ENCODE measurements around the gene RANGRF.
A peak's percentile ranks its signal among the peaks of the same experiment; 100 is the strongest.
"Not testable (repeated sequence)": the region's sequence is repeated elsewhere in the genome, so short reads cannot be mapped to it uniquely, and the experiment has no call there.

Gene RANGRF

GRCh38 chr17:8288336-8289102, at the start of gene RANGRF:
RANGRF (plus strand) TSS chr17:8288670; CDS start chr17:8288789, 119 bp downstream.
- DNase-seq (ENCODE audit: low read depth): peak; percentile 74

- DNase-seq (ENCODE audit: low read depth): no peak
Observed at GRCh38 chr17:8243827-8244226, 44.6 kb upstream of the RANGRF start.

GRCh38 chr17:8244768-8245167, 43.7 kb upstream of the RANGRF start:
- DNase-seq (ENCODE audit: low read depth): no peak

- peak; percentile 92 for DNase-seq (ENCODE audit: low read depth)
Observed at GRCh38 chr17:8248751-8249607, 39.5 kb upstream of the RANGRF start, which contains the start of gene PFAS. PFAS (plus strand) TSS chr17:8249289; CDS start chr17:8253938, 4,649 bp downstream.

- DNase-seq (ENCODE audit: low read depth): peak; percentile 22
Observed at GRCh38 chr17:8249621-8250500, 38.6 kb upstream of the RANGRF start.

GRCh38 chr17:8251411-8251810, 37.1 kb upstream of the RANGRF start:
- not testable (repeated sequence) for DNase-seq (ENCODE audit: low read depth)

- no peak for DNase-seq (ENCODE audit: low read depth)
Observed at GRCh38 chr17:8253801-8254200, 34.7 kb upstream of the RANGRF start.

- no peak for DNase-seq (ENCODE audit: low read depth)
Observed at GRCh38 chr17:8254881-8255280, 33.6 kb upstream of the RANGRF start.

- no peak for DNase-seq (ENCODE audit: low read depth)
Observed at GRCh38 chr17:8255499-8255898, 33.0 kb upstream of the RANGRF start.

GRCh38 chr17:8256291-8256690, 32.2 kb upstream of the RANGRF start:
- no peak for DNase-seq (ENCODE audit: low read depth)

- DNase-seq (ENCODE audit: low read depth): no peak
Observed at GRCh38 chr17:8256691-8257090, 31.8 kb upstream of the RANGRF start.

GRCh38 chr17:8257801-8258200, 30.7 kb upstream of the RANGRF start:
- no peak for DNase-seq (ENCODE audit: low read depth)

- no peak for DNase-seq (ENCODE audit: low read depth)
Observed at GRCh38 chr17:8264320-8264719, 24.1 kb upstream of the RANGRF start.

GRCh38 chr17:8264836-8265542, 23.5 kb upstream of the RANGRF start:
- DNase-seq (ENCODE audit: low read depth): no peak

- DNase-seq (ENCODE audit: low read depth): no peak
Observed at GRCh38 chr17:8266648-8267479, 21.6 kb upstream of the RANGRF start.

GRCh38 chr17:8267480-8268147, 20.9 kb upstream of the RANGRF start:
- no peak for DNase-seq (ENCODE audit: low read depth)

- DNase-seq (ENCODE audit: low read depth): no peak
Observed at GRCh38 chr17:8268550-8269298, 19.7 kb upstream of the RANGRF start.

- DNase-seq (ENCODE audit: low read depth): no peak
Observed at GRCh38 chr17:8272421-8272820, 16.0 kb upstream of the RANGRF start.

- DNase-seq (ENCODE audit: low read depth): no peak
Observed at GRCh38 chr17:8273884-8274444, 14.5 kb upstream of the RANGRF start.
